ENCODE results near the gene DHX16. TPM values are rescaled to one million over a fixed set of nuclear protein-coding genes. Genes with fewer than 3 reads are reported as not detected.

Gene DHX16
- total and polyA plus RNA-seq, 2 experiments from 2014 or later = 23.6 to 30.6 TPM

GRCh38 chr6:30703821-30704220, 31.0 kb upstream of the DHX16 start:
- in situ Hi-C loops (cut with MboI) = no loop called here
- 98 to 100% methylated on average over 4 of the region's 4 CpGs for WGBS, 2 experiments (ENCODE audit: low coverage in 1 of 2, low lambda C conversion rate in 2 of 2, missing lambda C conversion rate in 2 of 2)
- H3K36me3 ChIP-seq (ENCODE audit: low read depth) = peaks cover 8% of the 10 kb centered on the region

GRCh38 chr6:30703011-30703410, 30.2 kb upstream of the DHX16 start:
- Histone ChIP-seq H2AFZ (no peak overlapping the region), H3K27ac (no peak overlapping the region), H3K9me2 (ENCODE audit: insufficient read depth) (no peaks in the 10 kb centered on the region), H3K27me3 (replicated peaks; ENCODE audit: insufficient read depth) (no peaks in the 10 kb centered on the region), H3K79me2 (ENCODE audit: insufficient read depth) (no peaks in the 10 kb centered on the region), H3K9ac (no peak overlapping the region), H3F3A (ENCODE audit: insufficient read depth) (no peaks in the 10 kb centered on the region), H3K4me3 (no peak overlapping the region), H3K36me3 (ENCODE audit: low read depth) (peaks cover 8% of the 10 kb centered on the region), H4K20me1 (ENCODE audit: insufficient read depth) (no peaks in the 10 kb centered on the region), H3K9me3 (ENCODE audit: low read depth) (no peaks in the 10 kb centered on the region), H3K4me2 (ENCODE audit: unreplicated experiment) (no peak overlapping the region), H3K4me1 (ENCODE audit: insufficient read depth) (no peaks in the 10 kb centered on the region)
- WGBS, 2 experiments (ENCODE audit: low coverage in 1 of 2, low lambda C conversion rate in 2 of 2, missing lambda C conversion rate in 2 of 2) = 98 to 99% methylated on average over 10 of the region's 10 CpGs
- TF ChIP-seq EZH2 (IDR thresholded peaks at IDR 0.05; ENCODE audit: insufficient read depth, poor library complexity, severe bottlenecking) (no peak), EZH2phosphoT487 (IDR thresholded peaks at IDR 0.05; ENCODE audit: insufficient read depth, low read depth) (no peak)
- in situ Hi-C loops (cut with MboI) = no loop called here
- no peak for DNase-seq

More at GRCh38 chr6:30703821-30704220, 31.0 kb upstream of the DHX16 start:
- TF ChIP-seq EZH2 (IDR thresholded peaks at IDR 0.05; ENCODE audit: insufficient read depth, poor library complexity, severe bottlenecking) = no peak
- no peak for TF ChIP-seq EZH2phosphoT487 (IDR thresholded peaks at IDR 0.05; ENCODE audit: insufficient read depth, low read depth)
- Histone ChIP-seq H4K20me1 (ENCODE audit: insufficient read depth) (no peaks in the 10 kb centered on the region), H3K27me3 (replicated peaks; ENCODE audit: insufficient read depth) (no peaks in the 10 kb centered on the region), H2AFZ (no peak overlapping the region), H3K79me2 (ENCODE audit: insufficient read depth) (no peaks in the 10 kb centered on the region), H3K4me1 (ENCODE audit: insufficient read depth) (no peaks in the 10 kb centered on the region), H3K9me3 (ENCODE audit: low read depth) (no peaks in the 10 kb centered on the region), H3K4me3 (no peak overlapping the region), H3K9me2 (ENCODE audit: insufficient read depth) (no peaks in the 10 kb centered on the region), H3K4me2 (ENCODE audit: unreplicated experiment) (no peak overlapping the region), H3F3A (ENCODE audit: insufficient read depth) (no peaks in the 10 kb centered on the region), H3K9ac (no peak overlapping the region), H3K27ac (no peak overlapping the region)
- DNase-seq = no peak

GRCh38 chr6:30700340-30700739, 27.5 kb upstream of the DHX16 start:
- WGBS, 2 experiments (ENCODE audit: low coverage in 1 of 2, low lambda C conversion rate in 2 of 2, missing lambda C conversion rate in 2 of 2) = 77 to 79% methylated on average over 4 of the region's 4 CpGs

GRCh38 chr6:30696432-30696831, 23.6 kb upstream of the DHX16 start:
- Histone ChIP-seq H3F3A (ENCODE audit: insufficient read depth) (peaks cover 11% of the 10 kb centered on the region), H3K9me3 (ENCODE audit: low read depth) (no peaks in the 10 kb centered on the region), H3K4me3 (no peak overlapping the region), H3K79me2 (ENCODE audit: insufficient read depth) (no peaks in the 10 kb centered on the region), H4K20me1 (ENCODE audit: insufficient read depth) (no peaks in the 10 kb centered on the region), H3K27me3 (replicated peaks; ENCODE audit: insufficient read depth) (no peaks in the 10 kb centered on the region), H3K4me1 (ENCODE audit: insufficient read depth) (peaks cover 18% of the 10 kb centered on the region), H2AFZ (no peak overlapping the region), H3K9me2 (ENCODE audit: insufficient read depth) (no peaks in the 10 kb centered on the region), H3K36me3 (ENCODE audit: low read depth) (peaks cover 2% of the 10 kb centered on the region; the same call in 1 of the 2 replicates), H3K9ac (no peak overlapping the region), H3K4me2 (ENCODE audit: unreplicated experiment) (no peak overlapping the region), H3K27ac (no peak overlapping the region)
- in situ Hi-C loops (cut with MboI) = no loop called here
- DNase-seq = no peak
- WGBS, 2 experiments (ENCODE audit: low coverage in 1 of 2, low lambda C conversion rate in 2 of 2, missing lambda C conversion rate in 2 of 2) = 96 to 98% methylated on average over 5 of the region's 5 CpGs
- no peak for TF ChIP-seq EZH2 (IDR thresholded peaks at IDR 0.05; ENCODE audit: insufficient read depth, poor library complexity, severe bottlenecking)
- TF ChIP-seq EZH2phosphoT487 (IDR thresholded peaks at IDR 0.05; ENCODE audit: insufficient read depth, low read depth) = no peak

More at GRCh38 chr6:30700340-30700739, 27.5 kb upstream of the DHX16 start:
- Histone ChIP-seq H3K27me3 (replicated peaks; ENCODE audit: insufficient read depth) (no peaks in the 10 kb centered on the region), H3F3A (ENCODE audit: insufficient read depth) (peaks cover under 1% of the 10 kb centered on the region; the same call in 1 of the 2 replicates), H3K27ac (no peak overlapping the region), H3K4me1 (ENCODE audit: insufficient read depth) (peaks cover 7% of the 10 kb centered on the region), H3K9me3 (ENCODE audit: low read depth) (no peaks in the 10 kb centered on the region), H2AFZ (no peak overlapping the region), H3K36me3 (ENCODE audit: low read depth) (peaks cover 5% of the 10 kb centered on the region; the same call in 1 of the 2 replicates), H3K9ac (no peak overlapping the region), H3K4me2 (ENCODE audit: unreplicated experiment) (no peak overlapping the region), H4K20me1 (ENCODE audit: insufficient read depth) (no peaks in the 10 kb centered on the region), H3K79me2 (ENCODE audit: insufficient read depth) (no peaks in the 10 kb centered on the region), H3K4me3 (no peak overlapping the region), H3K9me2 (ENCODE audit: insufficient read depth) (no peaks in the 10 kb centered on the region)
- no peak for DNase-seq
- in situ Hi-C loops (cut with MboI) = no loop called here
- TF ChIP-seq EZH2phosphoT487 (IDR thresholded peaks at IDR 0.05; ENCODE audit: insufficient read depth, low read depth) = no peak
- TF ChIP-seq EZH2 (IDR thresholded peaks at IDR 0.05; ENCODE audit: insufficient read depth, poor library complexity, severe bottlenecking) = no peak
